SK-N-SH treated with all-trans-retinoic acid at 6 μM for 48 hours (cell line): Measurements from ENCODE around the gene PADI2.
A peak's percentile ranks its signal among the peaks of the same experiment; 100 is the strongest.

Source experiments
- ATAC-seq: fragments of 200-7000 bp; cut with Tn5 transposase; 3 replicates; pipeline ENCODE4 v1.9.1; 2020; ENCODE audit warnings: mild to moderate bottlenecking, moderate library complexity
- ARNTL ChIP-seq: fragments of 450-650 bp; formaldehyde crosslinking; IDR thresholded peaks from 2 replicates; pipeline ENCODE4 v1.5.0; 2020; ENCODE audit warnings: low read depth, mild to moderate bottlenecking, moderate library complexity, borderline replicate concordance
- BACH2 ChIP-seq: fragments of 250-450 bp; sonication (Bioruptor Pico); IDR thresholded peaks from 2 replicates; pipeline ENCODE4 v1.9.0; 2021; ENCODE audit warnings: mild to moderate bottlenecking, borderline replicate concordance
- CREB5 ChIP-seq: fragments of 250-450 bp; sonication (Bioruptor Pico); IDR thresholded peaks from 2 replicates; pipeline ENCODE4 v1.5.1; 2020; ENCODE audit warnings: low read depth, mild to moderate bottlenecking, moderate library complexity
- CSDC2 ChIP-seq: fragments of 250-450 bp; sonication (Bioruptor Pico); IDR thresholded peaks from 2 replicates; pipeline ENCODE4 v1.5.0; 2020; ENCODE audit warnings: mild to moderate bottlenecking, moderate library complexity
- CSRNP3 ChIP-seq: fragments of 250-450 bp; sonication (Bioruptor Pico); IDR thresholded peaks from 2 replicates; pipeline ENCODE4 v1.5.1; 2021; ENCODE audit warnings: mild to moderate bottlenecking, moderate library complexity
- ESRRG ChIP-seq: fragments of 250-450 bp; sonication (Bioruptor Pico); IDR thresholded peaks from 2 replicates; pipeline ENCODE4 v1.6.1; 2021; ENCODE audit warnings: mild to moderate bottlenecking
- GLIS3 ChIP-seq: fragments of 250-450 bp; sonication (Bioruptor Pico); IDR thresholded peaks from 2 replicates; pipeline ENCODE4 v1.5.0; 2020; ENCODE audit warnings: mild to moderate bottlenecking, moderate library complexity
- ISL1 ChIP-seq: fragments of 250-450 bp; sonication (Bioruptor Pico); IDR thresholded peaks from 2 replicates; pipeline ENCODE4 v2.1.2; 2022; ENCODE audit warnings: mild to moderate bottlenecking, moderate library complexity
- OSR1 ChIP-seq: fragments of 250-450 bp; sonication (Bioruptor Pico); IDR thresholded peaks from 2 replicates; pipeline ENCODE4 v1.8.0; 2022; ENCODE audit warnings: moderate library complexity, mild to moderate bottlenecking, inconsistent platforms
- SNAI2 ChIP-seq: fragments of 250-450 bp; sonication (Bioruptor Pico); IDR thresholded peaks from 2 replicates; pipeline ENCODE4 v1.5.0; 2020; ENCODE audit warnings: mild to moderate bottlenecking, moderate library complexity
- TCF4 ChIP-seq: fragments of 250-450 bp; sonication (Bioruptor Pico); IDR thresholded peaks from 2 replicates; pipeline ENCODE4 v1.8.0; 2021; ENCODE audit warnings: mild to moderate bottlenecking, moderate library complexity, borderline replicate concordance
- TOX ChIP-seq: fragments of 250-450 bp; sonication (Bioruptor Pico); IDR thresholded peaks from 2 replicates; pipeline ENCODE4 v1.8.0; 2021; ENCODE audit warnings: mild to moderate bottlenecking, moderate library complexity, borderline replicate concordance
- TSHZ2 ChIP-seq: fragments of 250-450 bp; sonication (Bioruptor Pico); IDR thresholded peaks from 2 replicates; pipeline ENCODE4 v1.5.0; 2020; ENCODE audit warnings: mild to moderate bottlenecking, moderate library complexity
- ZC3H10 ChIP-seq: fragments of 250-450 bp; sonication (Bioruptor Pico); IDR thresholded peaks from 2 replicates; pipeline ENCODE4 v1.5.1; 2021; ENCODE audit warnings: mild to moderate bottlenecking, moderate library complexity
- ZFP3 ChIP-seq: fragments of 250-450 bp; sonication (Bioruptor Pico); IDR thresholded peaks from 2 replicates; pipeline ENCODE4 v1.5.0; 2020; ENCODE audit warnings: mild to moderate bottlenecking, moderate library complexity
- ZNF565 ChIP-seq: fragments of 450-650 bp; formaldehyde crosslinking; conservative IDR thresholded peaks from 2 replicates; pipeline ENCODE4 v1.5.0; 2020; ENCODE audit warnings: low read depth, mild to moderate bottlenecking, moderate library complexity
- ZNF70 ChIP-seq: fragments of 450-650 bp; formaldehyde crosslinking; IDR thresholded peaks from 2 replicates; pipeline ENCODE4 v1.5.0; 2020; ENCODE audit warnings: mild to moderate bottlenecking, moderate library complexity

The PADI2 gene

GRCh38 chr1:17119076-17119772 is at the start of gene PADI2:
TSS of gene PADI2 (minus strand) at chr1:17119451. CDS start at chr1:17119371, 80 bp downstream.
- TF ChIP-seq ISL1 = no peak
- no peak for TF ChIP-seq SNAI2 (CRISPR knock-in tag)
- no peak for TF ChIP-seq CSDC2 (CRISPR knock-in tag)
- TF ChIP-seq GLIS3 (CRISPR knock-in tag) = no peak
- TF ChIP-seq TOX = no peak
- TF ChIP-seq OSR1 (CRISPR knock-in tag) = no peak
- no peak for TF ChIP-seq ZNF70 (CRISPR knock-in tag)
- TF ChIP-seq CSRNP3 (CRISPR knock-in tag) = no peak
- TF ChIP-seq ZNF565 (CRISPR knock-in tag) = no peak
- TF ChIP-seq TCF4 (CRISPR knock-in tag) = no peak
- no peak for TF ChIP-seq TSHZ2 (CRISPR knock-in tag)
- no peak for TF ChIP-seq ARNTL
- TF ChIP-seq ESRRG (CRISPR knock-in tag) = no peak
- peak; percentile 95 for ATAC-seq

- peak; percentile 84 for ATAC-seq
- TF ChIP-seq CSRNP3 (CRISPR knock-in tag) (no peak), CREB5 (CRISPR knock-in tag) (no peak), BACH2 (CRISPR knock-in tag) (no peak)
These were observed 49.0 kb upstream of the PADI2 start for GRCh38 chr1:17168091-17168876.

GRCh38 chr1:17167786-17168090 is 48.5 kb upstream of the PADI2 start:
- TF ChIP-seq ZFP3 (CRISPR knock-in tag) = peak; percentile 72; the same call in 1 of the 2 replicates
- TF ChIP-seq ZC3H10 = no peak
- TF ChIP-seq, all 23 proteins: peak for 1
- ATAC-seq = no peak

- no peak for ATAC-seq
- no peak for TF ChIP-seq GLIS3 (CRISPR knock-in tag)
- TF ChIP-seq, all 23 proteins: peak for 0
These were observed 48.0 kb upstream of the PADI2 start for GRCh38 chr1:17167041-17167785.

- TF ChIP-seq CSRNP3 (CRISPR knock-in tag) (no peak), ZFP3 (CRISPR knock-in tag) (no peak)
- ATAC-seq = no peak
These were observed 46.6 kb upstream of the PADI2 start for GRCh38 chr1:17165823-17166222.
